ENCODE measurements around the gene GUF1.
A peak's percentile ranks its signal among the peaks of the same experiment; 100 is the strongest.

The GUF1 gene

GRCh38 chr4:44678094-44679041, at the start of gene GUF1:
TSS of gene GUF1 (plus strand) at chr4:44678420. CDS start at chr4:44678623, 203 bp downstream.
- DNase-seq: peak; percentile 95

- DNase-seq: peak; percentile 89
Measured at GRCh38 chr4:44629280-44629866, 48.8 kb upstream of the GUF1 start.

- DNase-seq: peak; percentile 40
Measured at GRCh38 chr4:44632089-44632488, 46.1 kb upstream of the GUF1 start.

GRCh38 chr4:44632733-44633132, 45.5 kb upstream of the GUF1 start:
- no peak for DNase-seq

- DNase-seq: no peak
Measured at GRCh38 chr4:44638091-44638490, 40.1 kb upstream of the GUF1 start.

GRCh38 chr4:44646151-44646550, 32.1 kb upstream of the GUF1 start:
- no peak for DNase-seq

- DNase-seq: no peak
Measured at GRCh38 chr4:44651425-44651824, 26.8 kb upstream of the GUF1 start, which contains the start of gene YIPF7. TSS of gene YIPF7 (minus strand) at chr4:44651625. CDS start at chr4:44650100, 1,525 bp downstream.

GRCh38 chr4:44652002-44652401, 26.2 kb upstream of the GUF1 start:
- no peak for DNase-seq

GRCh38 chr4:44660396-44660795, 17.8 kb upstream of the GUF1 start:
- no peak for DNase-seq

GRCh38 chr4:44661940-44662622, 16.1 kb upstream of the GUF1 start:
- no peak for DNase-seq

- peak; percentile 18 for DNase-seq
Measured at GRCh38 chr4:44662623-44663005, 15.6 kb upstream of the GUF1 start.

- DNase-seq: no peak
Measured at GRCh38 chr4:44663539-44664263, 14.5 kb upstream of the GUF1 start.

- no peak for DNase-seq
Measured at GRCh38 chr4:44668526-44668925, 9.7 kb upstream of the GUF1 start.

GRCh38 chr4:44670506-44671199, 7.6 kb upstream of the GUF1 start:
- DNase-seq: no peak

GRCh38 chr4:44671636-44672035, 6.6 kb upstream of the GUF1 start:
- no peak for DNase-seq

- DNase-seq: peak; percentile 77
Measured at GRCh38 chr4:44674471-44674870, 3.7 kb upstream of the GUF1 start.

GRCh38 chr4:44675366-44675765, 2.9 kb upstream of the GUF1 start:
- DNase-seq: peak; percentile 84

- peak; percentile 41 for DNase-seq
Measured at GRCh38 chr4:44679060-44679459, 840 bp downstream of the GUF1 start.

GRCh38 chr4:44684648-44685047, 6.4 kb downstream of the GUF1 start:
- DNase-seq: no peak

GRCh38 chr4:44700427-44700826, 22.2 kb downstream of the GUF1 start:
- no peak for DNase-seq

GRCh38 chr4:44701037-44701436, 22.8 kb downstream of the GUF1 start:
- DNase-seq: peak; percentile 6

- DNase-seq: no peak
Measured at GRCh38 chr4:44704673-44705072, 26.5 kb downstream of the GUF1 start.
